ENCODE results near the gene MYNN.
"Not testable (repeated sequence)": the region's sequence is repeated elsewhere in the genome, so short reads cannot be mapped to it uniquely, and the experiment has no call there.

MYNN gene

GRCh38 chr3:169772897-169773816, at the start of gene MYNN:
Gene MYNN, plus strand, starts transcription at chr3:169773396. Its CDS starts 900 bp downstream, at chr3:169774296.
- DNase-seq (ENCODE audit: low read depth): peak; percentile 72
- TF ChIP-seq CTCF (IDR thresholded peaks at IDR 0.05; ENCODE audit: control insufficient read depth, extremely low read depth, insufficient read depth): no peak

GRCh38 chr3:169731857-169732256, 41.3 kb upstream of the MYNN start:
- not testable (repeated sequence) for H3K4me3 ChIP-seq (ENCODE audit: low read depth, low read length); DNase-seq (ENCODE audit: low read depth)

More at GRCh38 chr3:169772897-169773816, at the start of gene MYNN:
- H3K4me3 ChIP-seq (ENCODE audit: low read depth, low read length): peak within 1 kb of the TSS; percentile 92

GRCh38 chr3:169739067-169739466, 34.1 kb upstream of the MYNN start:
- H3K4me3 ChIP-seq (ENCODE audit: low read depth, low read length): no peak overlapping the region
- TF ChIP-seq CTCF (IDR thresholded peaks at IDR 0.05; ENCODE audit: control insufficient read depth, extremely low read depth, insufficient read depth): no peak
- DNase-seq (ENCODE audit: low read depth): no peak

- no peak overlapping the region for H3K4me3 ChIP-seq (ENCODE audit: low read depth, low read length)
- no peak for DNase-seq (ENCODE audit: low read depth)
- TF ChIP-seq CTCF (IDR thresholded peaks at IDR 0.05; ENCODE audit: control insufficient read depth, extremely low read depth, insufficient read depth): peak; percentile 47
Observed at GRCh38 chr3:169744366-169745054, 28.7 kb upstream of the MYNN start.

- no peak for DNase-seq (ENCODE audit: low read depth)
- TF ChIP-seq CTCF (IDR thresholded peaks at IDR 0.05; ENCODE audit: control insufficient read depth, extremely low read depth, insufficient read depth): no peak
- H3K4me3 ChIP-seq (ENCODE audit: low read depth, low read length): no peak overlapping the region
Observed at GRCh38 chr3:169746924-169747323, 26.3 kb upstream of the MYNN start.

GRCh38 chr3:169748670-169749069, 24.5 kb upstream of the MYNN start:
- DNase-seq (ENCODE audit: low read depth): no peak
- TF ChIP-seq CTCF (IDR thresholded peaks at IDR 0.05; ENCODE audit: control insufficient read depth, extremely low read depth, insufficient read depth): no peak
- H3K4me3 ChIP-seq (ENCODE audit: low read depth, low read length): no peak overlapping the region

- no peak for DNase-seq (ENCODE audit: low read depth)
Observed at GRCh38 chr3:169750665-169751064, 22.5 kb upstream of the MYNN start.

More at GRCh38 chr3:169750665-169751064, 22.5 kb upstream of the MYNN start:
- TF ChIP-seq CTCF (IDR thresholded peaks at IDR 0.05; ENCODE audit: control insufficient read depth, extremely low read depth, insufficient read depth): no peak
- H3K4me3 ChIP-seq (ENCODE audit: low read depth, low read length): no peak overlapping the region

All from LNCaP clone FGC (cell line).